Left cardiac atrium (tissue), 4 donors: Measurements from ENCODE around the gene NPC1. TPM values are rescaled to one million over a fixed set of nuclear protein-coding genes. Genes with fewer than 3 reads are reported as not detected.
A peak's percentile ranks its signal among the peaks of the same experiment; 100 is the strongest.
"Not testable (repeated sequence)": the region's sequence is repeated elsewhere in the genome, so short reads cannot be mapped to it uniquely, and the experiment has no call there.

Experiments used
- ATAC-seq, 2 donors: fragments of 200-7000 bp; cut with Tn5 transposase; one replicate each; pipeline ENCODE4 v1.9.1; 2020; ENCODE audit warnings: mild to moderate bottlenecking in 2 of 2, moderate library complexity in 2 of 2
- DNase-seq: peaks from one replicate; pipeline ENCODE4 v3.0.0-alpha.2; 2020
- intact Hi-C, 2 donors: fragments of 100-400 bp; cut with DNase I; formaldehyde crosslinking; loops; one replicate each; pipeline versions ENCODE4 v1.14.1 to v1.15.1; 2022 to 2023
- total RNA-seq, 2 donors: library from RNA; stranded (reverse); fragmentation: NEBNext Ultra II Directional; extraction: Animal tissue kit (Norgen Biotek cat#: 25700); gene quantifications; one replicate each; pipeline ENCODE4 v1.2.1, GENCODE V29; 2021
- donor health status: DM: no; HTN: yes; CAD: no.
- donor health status: DM: no; HTN: yes; CAD: no; lungs with severe emphysema.
- donor health status: DM: yes; HTN: yes; CAD: no.
- donor health status: Dilated cardiomyopathy.

Gene NPC1
- total RNA-seq, 2 donors from 2014 or later: 17.1 to 29.7 TPM

- DNase-seq (no peak), ATAC-seq (no peak)
- intact Hi-C loops: no loop called here
Measured at GRCh38 chr18:23563377-23564043, 22.8 kb downstream of the NPC1 start.

- ATAC-seq (no peak), DNase-seq (no peak)
- intact Hi-C loops: no loop called here
Measured at GRCh38 chr18:23560186-23560585, 26.1 kb downstream of the NPC1 start.

GRCh38 chr18:23557511-23557910, 28.8 kb downstream of the NPC1 start:
- ATAC-seq, DNase-seq: not testable (repeated sequence)
- intact Hi-C loops: loop anchor here in 1 of 2 donors (10.0 kb wide), 1 partner anchor 93 kb away; no protein-coding TSS in a partner anchor

- ATAC-seq (no peak), DNase-seq (no peak)
- intact Hi-C loops: loop anchor here in 1 of 2 donors (10.0 kb wide), 1 partner anchor 91 kb away; no protein-coding TSS in a partner anchor
Measured at GRCh38 chr18:23556145-23556780, 30.0 kb downstream of the NPC1 start.

- DNase-seq (no peak), ATAC-seq (no peak)
- intact Hi-C loops: loop anchor here in 1 of 2 donors (10.0 kb wide), 1 partner anchor 89 kb away; no protein-coding TSS in a partner anchor
Measured at GRCh38 chr18:23553887-23554286, 32.4 kb downstream of the NPC1 start.

- ATAC-seq (no peak), DNase-seq (no peak)
- intact Hi-C loops: loop anchor here in 1 of 2 donors (10.0 kb wide), 1 partner anchor 88 kb away; no protein-coding TSS in a partner anchor
Measured at GRCh38 chr18:23552505-23552904, 33.8 kb downstream of the NPC1 start.

- DNase-seq (no peak), ATAC-seq (no peak)
- intact Hi-C loops: loop anchor here in 1 of 2 donors (10.0 kb wide), 1 partner anchor 87 kb away; no protein-coding TSS in a partner anchor
Measured at GRCh38 chr18:23551978-23552377, 34.3 kb downstream of the NPC1 start.

GRCh38 chr18:23550898-23551297, 35.4 kb downstream of the NPC1 start:
- intact Hi-C loops: loop anchor here in 1 of 2 donors (10.0 kb wide), 1 partner anchor 86 kb away; no protein-coding TSS in a partner anchor
- DNase-seq (no peak), ATAC-seq (no peak)

- ATAC-seq (no peak), DNase-seq (no peak)
- intact Hi-C loops: no loop called here
Measured at GRCh38 chr18:23548719-23549118, 37.6 kb downstream of the NPC1 start.

GRCh38 chr18:23548275-23548674, 38.0 kb downstream of the NPC1 start:
- DNase-seq (no peak), ATAC-seq (no peak)
- intact Hi-C loops: no loop called here

- intact Hi-C loops: no loop called here
- DNase-seq (no peak), ATAC-seq (no peak)
Measured at GRCh38 chr18:23547846-23548245, 38.5 kb downstream of the NPC1 start.

- DNase-seq (no peak), ATAC-seq (no peak)
- intact Hi-C loops: no loop called here
Measured at GRCh38 chr18:23547306-23547705, 39.0 kb downstream of the NPC1 start.

- intact Hi-C loops: no loop called here
- DNase-seq (no peak), ATAC-seq (no peak)
Measured at GRCh38 chr18:23545247-23545789, 41.0 kb downstream of the NPC1 start.

- intact Hi-C loops: no loop called here
- no peak for ATAC-seq
- DNase-seq: no peak
Measured at GRCh38 chr18:23542461-23542860, 43.8 kb downstream of the NPC1 start.

GRCh38 chr18:23541349-23542093, 44.8 kb downstream of the NPC1 start:
- DNase-seq (no peak), ATAC-seq (peak; percentile 64 to 65)
- intact Hi-C loops: no loop called here

GRCh38 chr18:23540867-23541266, 45.4 kb downstream of the NPC1 start:
- ATAC-seq (peak; percentile 49 to 73), DNase-seq (no peak)
- intact Hi-C loops: no loop called here

GRCh38 chr18:23539911-23540525, 46.3 kb downstream of the NPC1 start:
- intact Hi-C loops: no loop called here
- ATAC-seq (peak in 1 of 2 donors; percentile 8), DNase-seq (no peak)

- intact Hi-C loops: no loop called here
- ATAC-seq (no peak), DNase-seq (no peak)
Measured at GRCh38 chr18:23539296-23539695, 47.0 kb downstream of the NPC1 start.

GRCh38 chr18:23538870-23539269, 47.4 kb downstream of the NPC1 start:
- no peak for DNase-seq
- intact Hi-C loops: no loop called here
- ATAC-seq: no peak
